Adipocyte (in vitro differentiated cells): ENCODE results near the gene UBN1.

Source experiments
- DNase-seq: peaks from one replicate; pipeline ENCODE4 v3.0.0-alpha.2; 2015; ENCODE audit warnings: low read depth
- H3K27me3 ChIP-seq: replicated peaks from 2 replicates; pipeline ENCODE4 v1.7.0; 2013; ENCODE audit warnings: mild to moderate bottlenecking, low read length, moderate library complexity; ENCODE audit not compliant: control insufficient read depth, insufficient read depth
- H3K36me3 ChIP-seq: 2 replicates; pipeline ENCODE4 v1.7.0; 2013; ENCODE audit warnings: low read length, mild to moderate bottlenecking, moderate library complexity; ENCODE audit not compliant: control insufficient read depth, insufficient read depth, severe bottlenecking
- H3K4me1 ChIP-seq: 2 replicates; pipeline ENCODE4 v1.7.0; 2013; ENCODE audit warnings: mild to moderate bottlenecking, low read length, moderate library complexity; ENCODE audit not compliant: control insufficient read depth, insufficient read depth
- H3K4me3 ChIP-seq: 2 replicates; pipeline ENCODE4 v1.7.0; 2013; ENCODE audit warnings: mild to moderate bottlenecking, low read length, moderate library complexity
- H3K9ac ChIP-seq: 2 replicates; pipeline ENCODE4 v1.7.0; 2013; ENCODE audit warnings: mild to moderate bottlenecking, low read length, moderate library complexity
- H3K9me3 ChIP-seq: 2 replicates; pipeline ENCODE4 v1.7.0; 2013; ENCODE audit warnings: mild to moderate bottlenecking, low read length, moderate library complexity; ENCODE audit not compliant: control insufficient read depth

Gene UBN1

GRCh38 chr16:4847774-4848587 lies 700 bp downstream of the UBN1 start:
- H3K27me3 ChIP-seq = no peaks in the 10 kb centered on the region
- DNase-seq = peak; percentile 75

GRCh38 chr16:4850211-4850610 lies 2.9 kb downstream of the UBN1 start:
- Histone ChIP-seq H3K4me3 (peak overlapping the region; percentile 88), H3K36me3 (peaks cover 14% of the 10 kb centered on the region), H3K27me3 (no peaks in the 10 kb centered on the region), H3K4me1 (peaks cover 56% of the 10 kb centered on the region), H3K9ac (peak overlapping the region; percentile 73), H3K9me3 (no peaks in the 10 kb centered on the region)
- DNase-seq = peak; percentile 14

More at GRCh38 chr16:4847774-4848587, 700 bp downstream of the UBN1 start:
- Histone ChIP-seq H3K9me3 (no peaks in the 10 kb centered on the region), H3K4me1 (peaks cover 54% of the 10 kb centered on the region), H3K4me3 (peak overlapping the region; percentile 88), H3K36me3 (peaks cover 21% of the 10 kb centered on the region), H3K9ac (peak overlapping the region; percentile 96)

- Histone ChIP-seq H3K4me3 (peak overlapping the region; percentile 26), H3K9ac (peak overlapping the region; percentile 43), H3K9me3 (no peaks in the 10 kb centered on the region), H3K36me3 (peaks cover 26% of the 10 kb centered on the region), H3K27me3 (no peaks in the 10 kb centered on the region), H3K4me1 (peaks cover 59% of the 10 kb centered on the region)
- peak; percentile 35 for DNase-seq
Measured at GRCh38 chr16:4852221-4852872, 5.1 kb downstream of the UBN1 start.

GRCh38 chr16:4855371-4855770 lies 8.1 kb downstream of the UBN1 start:
- Histone ChIP-seq H3K36me3 (peaks cover 57% of the 10 kb centered on the region), H3K4me3 (no peak overlapping the region), H3K27me3 (no peaks in the 10 kb centered on the region), H3K4me1 (peaks cover 45% of the 10 kb centered on the region), H3K9ac (no peak overlapping the region), H3K9me3 (no peaks in the 10 kb centered on the region)
- DNase-seq = no peak

GRCh38 chr16:4855804-4856203 lies 8.5 kb downstream of the UBN1 start:
- DNase-seq = no peak
- no peaks in the 10 kb centered on the region for H3K27me3 ChIP-seq
- H3K9ac ChIP-seq = peak overlapping the region; percentile 27
- H3K4me3 ChIP-seq = no peak overlapping the region
- H3K36me3 ChIP-seq = peaks cover 61% of the 10 kb centered on the region
- H3K4me1 ChIP-seq = peaks cover 41% of the 10 kb centered on the region
- no peaks in the 10 kb centered on the region for H3K9me3 ChIP-seq

GRCh38 chr16:4859190-4859899 lies 12.1 kb downstream of the UBN1 start:
- no peak overlapping the region for H3K9ac ChIP-seq
- H3K27me3 ChIP-seq = no peaks in the 10 kb centered on the region
- H3K36me3 ChIP-seq = peaks cover 64% of the 10 kb centered on the region
- no peak overlapping the region for H3K4me3 ChIP-seq
- H3K4me1 ChIP-seq = peaks cover 42% of the 10 kb centered on the region
- no peak for DNase-seq
- H3K9me3 ChIP-seq = no peaks in the 10 kb centered on the region

- H3K9me3 ChIP-seq = no peaks in the 10 kb centered on the region
- no peak overlapping the region for H3K9ac ChIP-seq
- H3K4me3 ChIP-seq = no peak overlapping the region
- peaks cover 44% of the 10 kb centered on the region for H3K4me1 ChIP-seq
- H3K27me3 ChIP-seq = no peaks in the 10 kb centered on the region
- peaks cover 64% of the 10 kb centered on the region for H3K36me3 ChIP-seq
- no peak for DNase-seq
Measured at GRCh38 chr16:4859900-4860255, 12.6 kb downstream of the UBN1 start.

GRCh38 chr16:4860727-4861342 lies 13.6 kb downstream of the UBN1 start:
- peaks cover 38% of the 10 kb centered on the region for H3K4me1 ChIP-seq
- no peak overlapping the region for H3K4me3 ChIP-seq
- no peak for DNase-seq
- H3K27me3 ChIP-seq = no peaks in the 10 kb centered on the region
- peaks cover 63% of the 10 kb centered on the region for H3K36me3 ChIP-seq
- H3K9ac ChIP-seq = no peak overlapping the region
- H3K9me3 ChIP-seq = no peaks in the 10 kb centered on the region

- Histone ChIP-seq H3K9me3 (no peaks in the 10 kb centered on the region), H3K9ac (no peak overlapping the region), H3K4me3 (no peak overlapping the region), H3K27me3 (no peaks in the 10 kb centered on the region), H3K4me1 (peaks cover 29% of the 10 kb centered on the region), H3K36me3 (peaks cover 48% of the 10 kb centered on the region)
- DNase-seq = no peak
Measured at GRCh38 chr16:4862639-4863038, 15.4 kb downstream of the UBN1 start.

GRCh38 chr16:4864728-4865127 lies 17.4 kb downstream of the UBN1 start:
- Histone ChIP-seq H3K27me3 (no peaks in the 10 kb centered on the region), H3K9ac (no peak overlapping the region), H3K9me3 (no peaks in the 10 kb centered on the region), H3K36me3 (peaks cover 37% of the 10 kb centered on the region), H3K4me1 (peaks cover 31% of the 10 kb centered on the region), H3K4me3 (no peak overlapping the region)
- DNase-seq = no peak
